LNCaP clone FGC (cell line): ENCODE results near the gene PGAP6.

Source experiments
- DNase-seq: peaks from one replicate; pipeline ENCODE4 v3.0.0-alpha.2; 2011; ENCODE audit warnings: low read depth
- H3K4me3 ChIP-seq: 2 replicates; pipeline ENCODE4 v1.5.1; 2011; ENCODE audit warnings: mild to moderate bottlenecking, low read depth, low read length, control low read depth
- TF ChIP-seq, protein P1 (sequence below): IDR thresholded peaks from 2 replicates; pipeline ENCODE4 v1.5.1; 2012; ENCODE audit warnings: mild to moderate bottlenecking; ENCODE audit not compliant: control insufficient read depth, insufficient read depth; ENCODE audit errors: extremely low read depth

PGAP6 gene

DNA sequence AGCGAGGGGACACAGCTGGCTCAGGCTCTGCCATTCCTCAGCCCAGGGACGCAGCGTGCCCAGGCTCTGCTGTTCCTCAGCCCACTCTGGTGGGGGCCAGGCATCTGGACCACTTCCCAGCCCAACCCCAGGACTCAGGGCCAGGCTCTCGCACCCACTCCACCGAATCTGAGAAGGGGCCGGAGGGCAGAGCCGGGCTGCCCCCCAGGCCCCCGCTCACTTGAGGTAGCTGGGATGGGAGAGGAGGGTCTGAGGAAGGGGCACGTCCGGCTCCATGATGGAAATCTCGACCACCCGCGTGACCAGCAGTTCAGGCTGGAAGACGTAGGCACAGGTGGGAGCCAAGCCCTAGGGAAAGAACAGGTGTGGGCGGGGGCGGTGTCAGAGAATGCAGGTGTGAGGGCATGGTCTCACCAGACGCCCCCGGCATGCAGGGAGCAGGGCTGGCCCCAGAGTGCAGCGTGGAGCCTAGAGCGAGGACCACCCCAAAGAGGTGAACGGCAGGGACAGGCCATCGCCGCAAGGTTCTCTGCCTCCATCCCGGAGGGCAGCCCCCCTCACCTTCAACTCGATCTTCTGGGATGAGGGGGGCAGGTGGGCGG, 4.9 kb downstream of the PGAP6 start:
- DNase-seq: no peak
- H3K4me3 ChIP-seq: no peak overlapping the region
- TF ChIP-seq, protein P1, sequence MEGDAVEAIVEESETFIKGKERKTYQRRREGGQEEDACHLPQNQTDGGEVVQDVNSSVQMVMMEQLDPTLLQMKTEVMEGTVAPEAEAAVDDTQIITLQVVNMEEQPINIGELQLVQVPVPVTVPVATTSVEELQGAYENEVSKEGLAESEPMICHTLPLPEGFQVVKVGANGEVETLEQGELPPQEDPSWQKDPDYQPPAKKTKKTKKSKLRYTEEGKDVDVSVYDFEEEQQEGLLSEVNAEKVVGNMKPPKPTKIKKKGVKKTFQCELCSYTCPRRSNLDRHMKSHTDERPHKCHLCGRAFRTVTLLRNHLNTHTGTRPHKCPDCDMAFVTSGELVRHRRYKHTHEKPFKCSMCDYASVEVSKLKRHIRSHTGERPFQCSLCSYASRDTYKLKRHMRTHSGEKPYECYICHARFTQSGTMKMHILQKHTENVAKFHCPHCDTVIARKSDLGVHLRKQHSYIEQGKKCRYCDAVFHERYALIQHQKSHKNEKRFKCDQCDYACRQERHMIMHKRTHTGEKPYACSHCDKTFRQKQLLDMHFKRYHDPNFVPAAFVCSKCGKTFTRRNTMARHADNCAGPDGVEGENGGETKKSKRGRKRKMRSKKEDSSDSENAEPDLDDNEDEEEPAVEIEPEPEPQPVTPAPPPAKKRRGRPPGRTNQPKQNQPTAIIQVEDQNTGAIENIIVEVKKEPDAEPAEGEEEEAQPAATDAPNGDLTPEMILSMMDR: no peak

- DNase-seq: no peak
- H3K4me3 ChIP-seq: no peak overlapping the region
- TF ChIP-seq, protein P1: no peak
These were observed 5.6 kb downstream of the PGAP6 start for GRCh38 chr16:375927-376816.

DNA sequence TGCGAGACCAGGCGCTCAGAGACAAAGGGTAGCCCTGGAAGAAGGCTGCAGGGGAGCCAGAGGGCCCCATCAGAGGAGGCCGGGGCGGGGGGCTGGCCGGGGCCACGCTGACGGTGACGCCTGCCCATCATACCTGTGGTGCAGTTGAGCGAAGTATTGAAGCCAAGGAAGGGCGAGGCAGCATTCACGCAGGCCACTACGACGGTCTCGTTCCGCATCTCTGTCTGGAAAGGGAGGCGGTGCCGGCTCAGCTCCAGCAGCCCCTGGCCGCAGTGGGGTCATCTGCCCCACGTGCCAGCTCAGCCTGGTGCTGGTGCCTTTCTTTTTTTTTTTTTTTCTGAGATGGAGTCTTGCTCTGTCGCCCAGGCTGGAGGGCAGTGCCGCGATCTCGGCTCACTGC, 6.6 kb downstream of the PGAP6 start:
- DNase-seq: no peak
- TF ChIP-seq, protein P1: no peak

GRCh38 chr16:374616-374926, 7.2 kb downstream of the PGAP6 start:
- no peak overlapping the region for H3K4me3 ChIP-seq
- no peak for DNase-seq
- TF ChIP-seq, protein P1: no peak

More for the DNA sequence above, 6.6 kb downstream of the PGAP6 start:
- H3K4me3 ChIP-seq: no peak overlapping the region

DNA sequence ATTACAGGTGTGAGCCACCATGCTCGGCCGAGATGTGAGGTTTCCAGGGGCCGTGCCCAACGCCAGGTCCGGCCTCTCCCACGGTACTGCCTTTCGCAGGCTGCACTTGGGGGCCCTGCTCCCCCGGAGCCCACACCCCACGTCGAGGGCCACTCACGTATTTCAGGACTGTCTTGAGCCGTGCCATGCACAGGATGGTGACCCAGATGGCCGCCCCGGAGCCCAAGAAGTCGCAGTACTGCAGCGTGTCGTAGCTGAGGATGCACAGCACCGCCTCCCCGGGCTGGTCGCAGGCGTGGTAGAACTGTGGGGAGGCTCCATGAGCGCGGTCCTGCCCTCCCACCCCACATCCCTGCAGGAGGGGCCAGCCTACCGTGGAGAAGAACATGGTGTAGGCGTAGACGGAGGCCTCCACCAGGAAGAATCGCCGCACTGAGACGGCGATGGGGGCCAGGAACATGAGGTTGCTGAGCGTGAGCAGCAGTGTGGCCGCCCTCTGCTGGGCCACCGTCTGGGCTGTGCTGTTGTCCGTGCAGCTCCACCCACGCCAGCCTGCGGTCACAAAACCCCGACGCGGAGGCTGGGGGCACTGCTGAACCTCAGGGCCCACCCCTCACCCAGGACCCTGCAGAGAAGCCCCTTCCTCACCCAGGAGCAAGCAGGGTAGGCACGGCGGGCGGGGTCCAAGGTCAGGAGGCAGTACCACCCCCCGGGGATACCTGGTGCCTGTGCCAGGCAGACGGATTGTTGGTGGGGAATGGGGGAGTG, 7.7 kb downstream of the PGAP6 start:
- no peak overlapping the region for H3K4me3 ChIP-seq
- TF ChIP-seq, protein P1: no peak
- no peak for DNase-seq

DNA sequence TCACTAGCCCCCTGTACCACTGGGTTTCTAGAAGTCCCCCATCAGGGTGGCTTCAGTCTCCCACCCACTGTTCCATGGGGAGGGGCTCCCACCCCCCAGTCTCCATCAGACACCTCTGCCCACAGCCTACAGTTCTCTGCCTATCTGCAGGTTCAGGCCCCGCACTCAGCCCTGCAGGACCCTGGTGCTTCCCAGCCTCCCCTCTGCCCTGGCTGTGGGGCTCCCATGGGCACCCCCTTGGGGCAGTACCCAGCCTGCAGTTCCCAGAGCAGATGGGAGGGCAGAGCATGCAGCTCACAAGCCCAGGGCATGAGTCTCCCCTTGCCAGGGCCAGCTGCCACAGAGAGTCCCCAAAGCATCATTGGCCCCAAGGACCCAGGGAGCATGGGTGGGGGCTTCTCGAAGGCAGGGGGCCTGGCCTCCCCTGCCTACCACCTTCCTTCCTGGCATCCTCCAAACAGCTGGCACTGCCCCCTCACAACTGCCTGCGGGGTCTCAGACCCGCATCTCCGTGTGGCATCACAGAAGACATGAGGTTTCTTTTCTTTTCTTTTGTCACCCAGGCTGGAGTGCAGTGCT, 8.7 kb downstream of the PGAP6 start:
- H3K4me3 ChIP-seq: no peak overlapping the region
- TF ChIP-seq, protein P1: no peak
- no peak for DNase-seq
